CD14-positive monocyte (primary cell): Measurements from ENCODE around the gene NDUFAB1. TPM values are rescaled to one million over a fixed set of nuclear protein-coding genes. Genes with fewer than 3 reads are reported as not detected.

Source experiments
- DNase-seq, 3 donors: peaks; one replicate each; pipeline ENCODE4 v3.0.0-alpha.2; 2011 to 2022
- H2AFZ ChIP-seq: 2 replicates; pipeline ENCODE4 v1.6.0; 2012; ENCODE audit warnings: mild to moderate bottlenecking, low read depth, low read length, inconsistent platforms; ENCODE audit not compliant: insufficient read depth, poor library complexity, severe bottlenecking
- H3K27ac ChIP-seq, 2 donors: 1 replicate in 1 of 2; 2 replicates in 1 of 2; pipeline ENCODE4 v1.5.1; 2012 to 2013; ENCODE audit warnings: low read length in 2 of 2, control low read depth in 1 of 2, inconsistent platforms in 1 of 2, low read depth in 1 of 2, mild to moderate bottlenecking in 1 of 2
- H3K27me3 ChIP-seq, 2 donors: one replicate each; pipeline versions ENCODE4 v1.6.0 to v1.6.1; 2011 to 2013; ENCODE audit warnings: low read length in 2 of 2; ENCODE audit not compliant: control insufficient read depth in 2 of 2, insufficient read depth in 2 of 2
- H3K36me3 ChIP-seq, 2 donors: replicated peaks in 1 of 2; 1 replicate in 1 of 2; 2 replicates in 1 of 2; pipeline versions ENCODE4 v1.5.1 to v1.6.1; 2012 to 2013; ENCODE audit warnings: low read length in 2 of 2, control low read depth in 1 of 2, inconsistent platforms in 1 of 2, mild to moderate bottlenecking in 1 of 2; ENCODE audit not compliant: insufficient read depth in 2 of 2, control insufficient read depth in 1 of 2
- H3K4me1 ChIP-seq, 2 donors: 1 replicate in 1 of 2; 2 replicates in 1 of 2; pipeline versions ENCODE4 v1.5.1 to v1.6.1; 2012 to 2013; ENCODE audit warnings: low read length in 2 of 2, control low read depth in 1 of 2, inconsistent platforms in 1 of 2, mild to moderate bottlenecking in 1 of 2, moderate library complexity in 1 of 2; ENCODE audit not compliant: insufficient read depth in 2 of 2, control insufficient read depth in 1 of 2
- H3K4me2 ChIP-seq: replicated peaks from 2 replicates; pipeline ENCODE3; 2012; ENCODE audit warnings: low read length, moderate library complexity, mild to moderate bottlenecking; ENCODE audit not compliant: poor library complexity, severe bottlenecking; ENCODE audit errors: extremely low read depth
- H3K4me3 ChIP-seq, 3 experiments: fragments of 200-600 bp in 1 of 3; sonication (generic) in 1 of 3; replicated peaks in 1 of 3; 1 replicate in 2 of 3; 2 replicates in 1 of 3; pipeline ENCODE4 v1.5.1; 2011 to 2013; ENCODE audit warnings: low read length in 3 of 3, mild to moderate bottlenecking in 3 of 3, control low read depth in 2 of 3, low read depth in 2 of 3, inconsistent platforms in 1 of 3, moderate library complexity in 1 of 3
- H3K79me2 ChIP-seq: 2 replicates; pipeline ENCODE4 v1.6.0; 2012; ENCODE audit warnings: mild to moderate bottlenecking, control low read depth, inconsistent platforms, low read length, moderate library complexity; ENCODE audit not compliant: insufficient read depth
- H3K9ac ChIP-seq: 2 replicates; pipeline ENCODE4 v1.6.0; 2017; ENCODE audit warnings: low read length, mild to moderate bottlenecking; ENCODE audit not compliant: insufficient read depth, poor library complexity, severe bottlenecking
- H3K9me3 ChIP-seq, 2 donors: replicated peaks in 1 of 2; 1 replicate in 1 of 2; 2 replicates in 1 of 2; pipeline versions ENCODE4 v1.5.1 to v1.6.1; 2012 to 2013; ENCODE audit warnings: low read length in 2 of 2, control low read depth in 1 of 2; ENCODE audit not compliant: control insufficient read depth in 1 of 2, insufficient read depth in 1 of 2
- H4K20me1 ChIP-seq: 2 replicates; pipeline ENCODE4 v1.6.0; 2012; ENCODE audit warnings: mild to moderate bottlenecking, low read length, control low read depth, moderate library complexity; ENCODE audit not compliant: insufficient read depth
- H3K27ac Mint-ChIP-seq, 7 donors: one replicate each; pipeline ENCODE4 v1.8.0; 2020; ENCODE audit warnings: mild to moderate bottlenecking in 7 of 7, mixed read lengths in 7 of 7, moderate library complexity in 6 of 7, inconsistent platforms in 2 of 7
- H3K27me3 Mint-ChIP-seq, 3 donors: one replicate each; pipeline ENCODE4 v1.8.0; 2021 to 2022; ENCODE audit warnings: low read depth in 3 of 3, mild to moderate bottlenecking in 3 of 3, mixed read lengths in 3 of 3, moderate library complexity in 3 of 3, inconsistent platforms in 1 of 3
- H3K36me3 Mint-ChIP-seq, 2 donors: one replicate each; pipeline ENCODE4 v1.8.0; 2020; ENCODE audit warnings: mixed read lengths in 2 of 2, inconsistent platforms in 1 of 2, mild to moderate bottlenecking in 1 of 2
- H3K4me1 Mint-ChIP-seq: one replicate; pipeline ENCODE4 v1.8.0; 2020; ENCODE audit warnings: mild to moderate bottlenecking, mixed read lengths
- H3K4me3 Mint-ChIP-seq, 2 donors: one replicate each; pipeline ENCODE4 v1.8.0; 2020; ENCODE audit warnings: mild to moderate bottlenecking in 2 of 2, mixed read lengths in 2 of 2, moderate library complexity in 1 of 2
- H3K9me3 Mint-ChIP-seq, 7 donors: one replicate each; pipeline ENCODE4 v1.8.0; 2020 to 2022; ENCODE audit warnings: mixed read lengths in 7 of 7, mild to moderate bottlenecking in 6 of 7, moderate library complexity in 6 of 7, inconsistent platforms in 2 of 7
- WGBS: methylation state at CpG from one replicate; pipeline ENCODE4 v1.1.5; 2013; ENCODE audit warnings: missing lambda C conversion rate; ENCODE audit not compliant: insufficient coverage; 5-methylcytosine and 5-hydroxymethylcytosine counted together
- intact Hi-C, 2 donors: fragments of 100-400 bp; cut with micrococcal nuclease; formaldehyde crosslinking; loops; one replicate each; pipeline versions ENCODE4 v1.15.0 to v1.15.1; 2023
- polyA plus RNA-seq, 3 donors: library from polyadenylated mRNA; depleted of rRNA in 1 of 3; unstranded in 2 of 3; stranded (reverse) in 1 of 3; fragments of 300-500 nt in 2 of 3; fragments of >200 nt in 1 of 3; fragmentation: Illumina TruSeq in 2 of 3; gene quantifications; 1 replicate in 2 of 3; 2 replicates in 1 of 3; pipeline ENCODE4 v1.2.3, GENCODE V29; 2012 to 2021
- TF ChIP-seq, protein P1 (sequence below): fragments of 200-600 bp; IDR thresholded peaks from one replicate; pipeline ENCODE4 v1.8.0; 2022; ENCODE audit warnings: antibody characterized with exemption, mild to moderate bottlenecking

The NDUFAB1 gene
- polyA plus RNA-seq, 3 donors: 50.2 to 257 (median 240) TPM

DNA sequence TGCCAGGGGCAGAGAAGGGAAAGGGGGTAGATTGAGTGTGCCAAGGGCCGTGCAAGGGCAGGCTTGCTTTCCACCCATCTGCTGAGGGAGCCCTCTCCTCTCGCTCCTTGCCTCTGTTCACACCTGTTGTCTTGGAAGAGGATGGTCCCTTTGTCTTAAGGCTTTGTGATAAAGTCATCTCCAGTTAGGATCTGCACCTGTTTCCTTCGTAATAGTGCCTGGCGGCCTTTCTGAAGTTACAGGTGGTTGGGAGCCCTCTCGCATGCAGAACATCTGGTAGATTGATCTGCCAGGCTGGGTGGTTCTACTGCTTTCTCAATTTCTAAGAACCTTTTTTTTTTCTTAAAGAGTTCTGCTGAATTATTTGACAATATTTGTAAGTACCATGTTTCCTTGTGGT lies 22.3 kb downstream of the NDUFAB1 start:
- no peak for DNase-seq
- no peaks in the 10 kb centered on the region for H4K20me1 ChIP-seq
- H2AFZ ChIP-seq: no peak overlapping the region
- H3K4me3 Mint-ChIP-seq: no peak overlapping the region
- TF ChIP-seq, protein P1, sequence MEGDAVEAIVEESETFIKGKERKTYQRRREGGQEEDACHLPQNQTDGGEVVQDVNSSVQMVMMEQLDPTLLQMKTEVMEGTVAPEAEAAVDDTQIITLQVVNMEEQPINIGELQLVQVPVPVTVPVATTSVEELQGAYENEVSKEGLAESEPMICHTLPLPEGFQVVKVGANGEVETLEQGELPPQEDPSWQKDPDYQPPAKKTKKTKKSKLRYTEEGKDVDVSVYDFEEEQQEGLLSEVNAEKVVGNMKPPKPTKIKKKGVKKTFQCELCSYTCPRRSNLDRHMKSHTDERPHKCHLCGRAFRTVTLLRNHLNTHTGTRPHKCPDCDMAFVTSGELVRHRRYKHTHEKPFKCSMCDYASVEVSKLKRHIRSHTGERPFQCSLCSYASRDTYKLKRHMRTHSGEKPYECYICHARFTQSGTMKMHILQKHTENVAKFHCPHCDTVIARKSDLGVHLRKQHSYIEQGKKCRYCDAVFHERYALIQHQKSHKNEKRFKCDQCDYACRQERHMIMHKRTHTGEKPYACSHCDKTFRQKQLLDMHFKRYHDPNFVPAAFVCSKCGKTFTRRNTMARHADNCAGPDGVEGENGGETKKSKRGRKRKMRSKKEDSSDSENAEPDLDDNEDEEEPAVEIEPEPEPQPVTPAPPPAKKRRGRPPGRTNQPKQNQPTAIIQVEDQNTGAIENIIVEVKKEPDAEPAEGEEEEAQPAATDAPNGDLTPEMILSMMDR: no peak
- no peaks in the 10 kb centered on the region for H3K27me3 ChIP-seq
- no peak overlapping the region for H3K27ac ChIP-seq
- H3K27ac Mint-ChIP-seq: peak overlapping the region in 1 of 7 donors; percentile 37
- H3K9me3 ChIP-seq: no peaks in the 10 kb centered on the region
- H3K4me1 Mint-ChIP-seq: peaks cover 35% of the 10 kb centered on the region
- H3K9ac ChIP-seq: no peak overlapping the region
- H3K4me1 ChIP-seq: peaks cover 32 to 36% of the 10 kb centered on the region in 2 donors
- H3K36me3 ChIP-seq: peaks cover 9 to 45% of the 10 kb centered on the region in 2 donors
- no peak overlapping the region for H3K4me2 ChIP-seq
- WGBS: 92% methylated on average over 2 of the region's 5 CpGs
- intact Hi-C loops: no loop called here
- peaks cover 35 to 36% of the 10 kb centered on the region in 2 donors for H3K36me3 Mint-ChIP-seq
- H3K79me2 ChIP-seq: no peaks in the 10 kb centered on the region
- H3K27me3 Mint-ChIP-seq: no peaks in the 10 kb centered on the region
- H3K4me3 ChIP-seq: no peak overlapping the region
- peaks cover 0 to 2% (median 0%) of the 10 kb centered on the region in 7 donors for H3K9me3 Mint-ChIP-seq

DNA sequence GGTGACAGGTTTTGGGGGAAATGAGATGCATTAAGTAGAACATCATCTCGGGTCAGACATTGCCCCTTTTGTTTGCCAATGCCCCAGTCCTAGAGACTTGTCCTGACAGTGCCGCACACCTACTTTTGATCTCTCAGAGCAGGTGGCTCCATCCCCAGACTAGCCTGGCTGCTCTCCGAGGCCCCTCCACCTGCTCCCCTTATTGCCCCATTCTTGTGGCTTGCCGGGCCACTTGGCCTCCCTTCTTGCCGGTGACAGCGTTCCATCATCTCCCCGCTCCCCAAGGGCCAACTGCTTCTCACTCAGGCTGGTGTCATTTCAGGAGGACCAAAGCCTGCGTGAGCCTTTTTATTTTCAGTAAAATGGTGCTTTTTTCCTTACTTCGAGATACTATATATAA lies 23.7 kb downstream of the NDUFAB1 start:
- peaks cover 13 to 59% of the 10 kb centered on the region in 2 donors for H3K36me3 ChIP-seq
- H3K4me1 ChIP-seq: peaks cover 25 to 26% of the 10 kb centered on the region in 2 donors
- H3K27me3 ChIP-seq: no peaks in the 10 kb centered on the region
- H3K79me2 ChIP-seq: no peaks in the 10 kb centered on the region
- H3K27me3 Mint-ChIP-seq: no peaks in the 10 kb centered on the region
- H3K4me3 Mint-ChIP-seq: no peak overlapping the region
- no peak overlapping the region for H2AFZ ChIP-seq
- WGBS: 92% methylated on average over 4 of the region's 9 CpGs
- H3K9ac ChIP-seq: no peak overlapping the region
- H3K9me3 ChIP-seq: no peaks in the 10 kb centered on the region
- H4K20me1 ChIP-seq: no peaks in the 10 kb centered on the region
- peaks cover 27% of the 10 kb centered on the region for H3K4me1 Mint-ChIP-seq
- no peak overlapping the region for H3K27ac ChIP-seq
- intact Hi-C loops: no loop called here
- DNase-seq: no peak
- H3K36me3 Mint-ChIP-seq: peaks cover 41 to 50% of the 10 kb centered on the region in 2 donors
- H3K9me3 Mint-ChIP-seq: peaks cover 0 to 2% (median 0%) of the 10 kb centered on the region in 7 donors
- TF ChIP-seq, protein P1: no peak
- H3K4me3 ChIP-seq: no peak overlapping the region
- no peak overlapping the region for H3K4me2 ChIP-seq
- peak overlapping the region in 1 of 7 donors; percentile 30 for H3K27ac Mint-ChIP-seq
